Nephron progenitor cell (in vitro differentiated cells): ENCODE data around the gene PLXNB1.
"Not testable (repeated sequence)": the region's sequence is repeated elsewhere in the genome, so short reads cannot be mapped to it uniquely, and the experiment has no call there.

Source experiments
- DNase-seq: peaks from one replicate; pipeline ENCODE4 v3.0.0; 2021
- H3K27ac Mint-ChIP-seq: 2 replicates; pipeline ENCODE4 v1.8.0; 2021; ENCODE audit warnings: mild to moderate bottlenecking, moderate library complexity, mixed read lengths
- H3K27me3 Mint-ChIP-seq: 2 replicates; pipeline ENCODE4 v1.8.0; 2021; ENCODE audit warnings: mild to moderate bottlenecking, low read depth, mixed read lengths; ENCODE audit not compliant: poor library complexity
- H3K36me3 Mint-ChIP-seq: 2 replicates; pipeline ENCODE4 v1.8.0; 2021; ENCODE audit warnings: low read depth, mixed read lengths
- H3K4me1 Mint-ChIP-seq: 2 replicates; pipeline ENCODE4 v1.8.0; 2021; ENCODE audit warnings: mixed read lengths
- H3K4me3 Mint-ChIP-seq: 2 replicates; pipeline ENCODE4 v1.8.0; 2021; ENCODE audit warnings: mild to moderate bottlenecking, moderate library complexity, mixed read lengths
- H3K9me3 Mint-ChIP-seq: 2 replicates; pipeline ENCODE4 v1.8.0; 2021; ENCODE audit warnings: mild to moderate bottlenecking, moderate library complexity, mixed read lengths
- TF ChIP-seq, protein P1 (sequence below): fragments of 200-600 bp; sonication (generic); IDR thresholded peaks from 2 replicates; pipeline ENCODE4 v1.5.0; 2021; ENCODE audit warnings: antibody characterized with exemption

Gene PLXNB1

GRCh38 chr3:48475188-48475587 is 45.3 kb upstream of the PLXNB1 start:
- TF ChIP-seq, protein P1, sequence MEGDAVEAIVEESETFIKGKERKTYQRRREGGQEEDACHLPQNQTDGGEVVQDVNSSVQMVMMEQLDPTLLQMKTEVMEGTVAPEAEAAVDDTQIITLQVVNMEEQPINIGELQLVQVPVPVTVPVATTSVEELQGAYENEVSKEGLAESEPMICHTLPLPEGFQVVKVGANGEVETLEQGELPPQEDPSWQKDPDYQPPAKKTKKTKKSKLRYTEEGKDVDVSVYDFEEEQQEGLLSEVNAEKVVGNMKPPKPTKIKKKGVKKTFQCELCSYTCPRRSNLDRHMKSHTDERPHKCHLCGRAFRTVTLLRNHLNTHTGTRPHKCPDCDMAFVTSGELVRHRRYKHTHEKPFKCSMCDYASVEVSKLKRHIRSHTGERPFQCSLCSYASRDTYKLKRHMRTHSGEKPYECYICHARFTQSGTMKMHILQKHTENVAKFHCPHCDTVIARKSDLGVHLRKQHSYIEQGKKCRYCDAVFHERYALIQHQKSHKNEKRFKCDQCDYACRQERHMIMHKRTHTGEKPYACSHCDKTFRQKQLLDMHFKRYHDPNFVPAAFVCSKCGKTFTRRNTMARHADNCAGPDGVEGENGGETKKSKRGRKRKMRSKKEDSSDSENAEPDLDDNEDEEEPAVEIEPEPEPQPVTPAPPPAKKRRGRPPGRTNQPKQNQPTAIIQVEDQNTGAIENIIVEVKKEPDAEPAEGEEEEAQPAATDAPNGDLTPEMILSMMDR, result no peak
- Mint-ChIP-seq H3K27ac (no peak overlapping the region), H3K27me3 (no peaks in the 10 kb centered on the region), H3K9me3 (no peaks in the 10 kb centered on the region), H3K36me3 (peaks cover 2% of the 10 kb centered on the region), H3K4me1 (peaks cover 30% of the 10 kb centered on the region), H3K4me3 (no peak overlapping the region)
- no peak for DNase-seq

DNA sequence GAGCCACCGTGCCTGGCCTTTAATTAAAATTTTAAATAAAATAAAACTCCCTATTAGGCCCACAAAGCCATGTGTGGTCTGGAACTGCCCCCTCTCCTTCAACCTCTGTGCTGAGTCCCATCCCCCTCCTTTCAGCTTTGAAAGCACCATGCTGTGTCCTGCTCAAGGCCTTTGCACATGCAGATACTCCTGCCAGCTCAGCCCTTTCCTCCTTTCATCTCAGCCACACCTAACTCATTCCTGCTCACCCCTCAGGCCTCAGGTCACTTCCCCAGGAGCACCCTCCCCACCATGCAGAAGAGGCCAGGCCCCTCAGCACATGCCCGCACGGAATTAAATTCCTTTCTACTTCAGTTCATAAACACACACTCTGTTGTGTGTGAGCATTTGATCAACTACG is 44.7 kb upstream of the PLXNB1 start:
- Mint-ChIP-seq H3K27ac (peak overlapping the region; percentile 64), H3K4me1 (peaks cover 35% of the 10 kb centered on the region), H3K27me3 (no peaks in the 10 kb centered on the region), H3K4me3 (peak overlapping the region; percentile 14), H3K9me3 (no peaks in the 10 kb centered on the region), H3K36me3 (peaks cover 4% of the 10 kb centered on the region)
- TF ChIP-seq, protein P1, result no peak
- no peak for DNase-seq

DNA sequence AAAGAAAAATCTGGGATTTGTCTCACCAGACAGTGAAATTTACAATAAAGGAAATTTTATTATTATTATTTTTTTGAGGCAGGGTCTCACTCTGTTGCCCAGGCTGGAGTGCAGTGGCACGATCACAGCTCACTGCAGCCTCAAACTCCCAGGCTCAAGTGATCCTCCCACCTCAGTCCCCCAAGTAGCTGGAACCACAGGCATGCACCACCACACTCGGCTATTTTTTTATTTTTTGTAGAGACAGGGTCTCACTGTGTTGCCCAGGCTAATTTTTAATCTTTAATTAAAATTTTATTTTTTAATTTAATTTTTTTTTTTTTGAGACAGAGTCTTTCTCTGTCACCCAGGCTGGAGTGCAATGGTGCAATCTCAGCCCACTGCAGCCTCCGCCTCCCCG is 44.1 kb upstream of the PLXNB1 start:
- not testable (repeated sequence) for H3K4me3 Mint-ChIP-seq, H3K27me3 Mint-ChIP-seq, H3K27ac Mint-ChIP-seq, H3K9me3 Mint-ChIP-seq, H3K36me3 Mint-ChIP-seq, DNase-seq
- peaks cover 35% of the 10 kb centered on the region for H3K4me1 Mint-ChIP-seq

- H3K27ac Mint-ChIP-seq, result peak overlapping the region; percentile 91
- peaks cover 4% of the 10 kb centered on the region for H3K36me3 Mint-ChIP-seq
- H3K27me3 Mint-ChIP-seq, result no peaks in the 10 kb centered on the region
- peaks cover 35% of the 10 kb centered on the region for H3K4me1 Mint-ChIP-seq
- no peaks in the 10 kb centered on the region for H3K9me3 Mint-ChIP-seq
- peak overlapping the region; percentile 94 for H3K4me3 Mint-ChIP-seq
- TF ChIP-seq, protein P1, result no peak
- DNase-seq, result no peak
Observed at GRCh38 chr3:48473617-48473952, 43.7 kb upstream of the PLXNB1 start.

GRCh38 chr3:48472923-48473616 is 43.2 kb upstream of the PLXNB1 start:
- TF ChIP-seq, protein P1, result peak; percentile 44
- peaks cover 5% of the 10 kb centered on the region for H3K36me3 Mint-ChIP-seq
- no peaks in the 10 kb centered on the region for H3K9me3 Mint-ChIP-seq
- H3K4me3 Mint-ChIP-seq, result peak overlapping the region; percentile 94
- H3K4me1 Mint-ChIP-seq, result peaks cover 35% of the 10 kb centered on the region
- H3K27ac Mint-ChIP-seq, result peak overlapping the region; percentile 100
- H3K27me3 Mint-ChIP-seq, result no peaks in the 10 kb centered on the region
- peak; percentile 92 for DNase-seq

DNA sequence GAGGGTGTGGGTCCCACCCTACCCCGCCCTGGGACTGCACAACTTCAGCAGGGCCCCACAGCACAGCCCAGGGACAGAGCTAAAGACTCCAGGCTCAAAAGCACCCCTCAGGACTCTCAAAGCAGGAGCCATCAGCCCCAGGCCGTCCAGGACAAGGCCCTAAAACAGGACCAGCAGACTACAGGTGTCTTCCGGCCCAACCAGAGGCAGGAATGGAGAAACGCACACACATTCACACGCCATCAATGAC is 42.7 kb upstream of the PLXNB1 start:
- DNase-seq, result no peak
- Mint-ChIP-seq H3K4me3 (peak overlapping the region; percentile 94), H3K27me3 (no peaks in the 10 kb centered on the region), H3K9me3 (no peaks in the 10 kb centered on the region), H3K36me3 (peaks cover 10% of the 10 kb centered on the region), H3K4me1 (peaks cover 35% of the 10 kb centered on the region), H3K27ac (peak overlapping the region; percentile 100)
- TF ChIP-seq, protein P1, result no peak
